ENCODE data around the gene MNAT1.
"Not testable (repeated sequence)": the region's sequence is repeated elsewhere in the genome, so short reads cannot be mapped to it uniquely, and the experiment has no call there.

Gene MNAT1

DNA sequence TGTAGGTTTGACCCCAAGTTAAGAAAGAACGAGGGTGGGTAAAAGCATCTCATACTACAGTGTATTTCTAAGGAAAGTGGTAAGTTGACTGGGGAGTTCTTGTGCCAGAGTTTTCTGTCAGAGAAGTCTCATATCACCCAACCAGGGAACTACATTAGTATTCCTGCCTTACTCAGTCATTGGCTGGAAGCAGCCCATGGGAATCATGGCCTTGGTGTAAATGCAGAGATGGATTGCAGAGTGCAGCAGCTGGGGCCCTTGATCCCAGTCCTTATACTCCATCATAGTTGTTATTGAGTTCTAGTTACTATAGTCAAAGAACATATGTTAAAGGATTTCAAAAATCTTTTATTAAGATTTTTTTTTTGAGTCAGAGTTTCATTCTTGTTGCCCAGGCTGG lies 105.8 kb downstream of the MNAT1 start:
- no peak overlapping the region for H3K4me3 ChIP-seq (ENCODE audit: control insufficient read depth, low read depth, low read length)
- TF ChIP-seq CTCF (IDR thresholded peaks at IDR 0.05; ENCODE audit: control insufficient read depth, insufficient read depth, low read depth, low read length, missing control alignments), result no peak
- no peak for DNase-seq (ENCODE audit: low read depth)

GRCh38 chr14:60845523-60845922 lies 111.0 kb downstream of the MNAT1 start:
- DNase-seq (ENCODE audit: low read depth), result no peak
- no peak for TF ChIP-seq CTCF (IDR thresholded peaks at IDR 0.05; ENCODE audit: control insufficient read depth, insufficient read depth, low read depth, low read length, missing control alignments)
- H3K4me3 ChIP-seq (ENCODE audit: control insufficient read depth, low read depth, low read length), result no peak overlapping the region

DNA sequence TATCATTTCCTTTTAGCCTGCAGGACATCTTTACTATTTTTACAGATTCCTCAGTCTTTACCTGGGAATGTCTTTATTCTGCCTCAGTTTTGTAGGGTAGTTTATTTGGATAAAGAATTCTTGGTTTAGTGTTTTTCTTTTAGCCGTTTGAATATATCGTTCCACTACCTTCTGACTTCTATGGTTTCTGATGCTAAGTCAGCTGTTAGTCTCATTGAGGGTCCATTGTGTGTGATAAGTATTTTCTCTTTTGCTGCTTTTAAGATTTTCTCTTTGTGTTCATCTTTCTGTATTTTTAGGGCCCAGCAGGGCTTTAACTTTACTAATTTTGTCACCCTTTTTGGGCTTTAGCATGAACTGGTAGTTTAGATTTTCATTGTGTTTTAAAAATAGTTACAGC lies 113.5 kb downstream of the MNAT1 start:
- DNase-seq (ENCODE audit: low read depth), result no peak

DNA sequence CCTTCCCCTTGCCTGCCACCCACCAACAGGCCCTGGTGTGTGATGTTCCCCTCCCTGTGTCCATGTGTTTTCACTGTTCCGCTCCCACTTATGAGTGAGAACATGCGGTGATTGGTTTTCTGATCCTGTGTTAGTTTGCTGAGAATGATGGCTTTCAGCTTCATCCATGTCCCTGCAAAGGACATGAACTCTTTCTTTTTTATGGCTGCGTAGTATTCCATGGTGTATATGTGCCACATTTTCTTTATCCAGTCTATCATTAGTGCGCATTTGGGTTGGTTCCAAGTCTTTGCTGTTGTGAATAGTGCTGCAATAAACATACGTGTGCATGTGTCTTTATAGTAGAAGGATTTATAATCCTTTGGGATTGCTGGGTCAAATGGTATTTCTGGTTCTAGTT lies 117.1 kb downstream of the MNAT1 start:
- DNase-seq (ENCODE audit: low read depth); H3K4me3 ChIP-seq (ENCODE audit: control insufficient read depth, low read depth, low read length): not testable (repeated sequence)

More for the DNA sequence above, 113.5 kb downstream of the MNAT1 start:
- H3K4me3 ChIP-seq (ENCODE audit: control insufficient read depth, low read depth, low read length), result no peak overlapping the region
- TF ChIP-seq CTCF (IDR thresholded peaks at IDR 0.05; ENCODE audit: control insufficient read depth, insufficient read depth, low read depth, low read length, missing control alignments), result no peak

DNA sequence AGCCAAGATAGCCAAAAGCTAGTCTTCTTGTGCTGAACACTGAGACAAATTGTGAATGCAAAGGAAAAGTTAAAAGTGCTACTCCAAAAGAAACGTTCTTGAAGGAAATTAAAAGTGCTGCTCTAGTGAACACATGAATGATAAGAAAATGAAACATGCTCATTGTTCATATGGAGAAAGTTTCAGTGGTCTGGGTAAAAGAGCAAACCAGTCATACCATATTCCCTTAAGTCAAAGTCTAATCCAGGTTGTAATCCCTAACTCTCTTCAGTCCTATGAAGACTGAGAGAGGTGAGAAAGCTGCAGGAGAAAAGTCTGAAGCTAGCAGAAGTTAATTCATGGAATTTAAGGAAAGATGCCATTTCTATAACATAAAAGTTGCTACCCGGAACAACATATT lies 121.5 kb downstream of the MNAT1 start:
- no peak for TF ChIP-seq CTCF (IDR thresholded peaks at IDR 0.05; ENCODE audit: control insufficient read depth, insufficient read depth, low read depth, low read length, missing control alignments)
- H3K4me3 ChIP-seq (ENCODE audit: control insufficient read depth, low read depth, low read length), result no peak overlapping the region

DNA sequence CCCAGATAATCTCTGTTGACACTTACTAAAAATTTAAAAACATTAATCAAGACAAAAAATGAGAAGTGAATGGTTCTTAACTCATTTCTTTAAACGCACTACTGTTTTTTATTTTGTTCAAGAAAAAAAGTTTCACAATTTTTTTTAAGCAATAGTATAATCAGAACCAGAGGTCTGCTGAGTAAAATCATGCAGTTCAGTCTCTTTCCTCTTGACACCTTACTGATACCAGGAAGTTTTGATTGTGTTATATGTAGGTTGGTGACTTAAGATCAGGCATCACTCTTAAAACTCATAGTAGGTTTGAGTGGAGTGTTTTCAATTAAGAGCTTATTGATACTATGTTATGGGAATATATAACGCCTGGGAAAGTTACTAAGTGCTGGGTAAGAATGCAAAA lies 125.0 kb downstream of the MNAT1 start:
- DNase-seq (ENCODE audit: low read depth), result no peak
- H3K4me3 ChIP-seq (ENCODE audit: control insufficient read depth, low read depth, low read length), result no peak overlapping the region
- no peak for TF ChIP-seq CTCF (IDR thresholded peaks at IDR 0.05; ENCODE audit: control insufficient read depth, insufficient read depth, low read depth, low read length, missing control alignments)

More for the DNA sequence above, 121.5 kb downstream of the MNAT1 start:
- no peak for DNase-seq (ENCODE audit: low read depth)

DNA sequence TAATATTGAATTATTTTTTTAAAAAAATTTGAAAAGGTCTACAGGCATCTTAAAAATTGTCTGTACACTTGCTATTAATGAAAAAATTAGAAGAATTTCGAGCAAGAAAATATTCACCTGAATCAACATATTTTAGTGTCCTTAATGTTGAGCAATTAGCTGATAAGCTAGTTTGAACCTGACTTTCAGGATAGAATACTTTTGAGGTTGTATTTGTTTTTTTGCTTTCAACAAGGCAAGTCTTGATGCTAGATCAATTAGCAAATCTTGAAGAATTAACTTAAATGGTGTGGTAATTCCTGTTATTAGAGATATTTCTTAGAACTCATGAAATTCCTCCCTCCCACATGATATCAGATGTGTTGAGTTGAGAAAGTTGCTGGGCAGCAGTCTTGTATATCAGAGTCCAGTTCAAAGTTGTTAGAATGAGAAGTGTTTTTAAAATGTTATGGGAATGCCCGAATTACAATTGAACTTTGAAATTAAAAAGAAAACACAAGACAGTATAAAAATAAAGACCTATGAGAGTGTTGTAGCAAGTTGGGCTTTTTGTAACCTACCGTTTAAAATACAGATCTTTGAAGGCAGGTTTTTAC lies 127.1 kb downstream of the MNAT1 start:
- TF ChIP-seq CTCF (IDR thresholded peaks at IDR 0.05; ENCODE audit: control insufficient read depth, insufficient read depth, low read depth, low read length, missing control alignments), result no peak
- H3K4me3 ChIP-seq (ENCODE audit: control insufficient read depth, low read depth, low read length), result no peak overlapping the region

More for the DNA sequence above, 127.1 kb downstream of the MNAT1 start:
- no peak for DNase-seq (ENCODE audit: low read depth)
